ENCODE results near the gene EPHA10.

DNA sequence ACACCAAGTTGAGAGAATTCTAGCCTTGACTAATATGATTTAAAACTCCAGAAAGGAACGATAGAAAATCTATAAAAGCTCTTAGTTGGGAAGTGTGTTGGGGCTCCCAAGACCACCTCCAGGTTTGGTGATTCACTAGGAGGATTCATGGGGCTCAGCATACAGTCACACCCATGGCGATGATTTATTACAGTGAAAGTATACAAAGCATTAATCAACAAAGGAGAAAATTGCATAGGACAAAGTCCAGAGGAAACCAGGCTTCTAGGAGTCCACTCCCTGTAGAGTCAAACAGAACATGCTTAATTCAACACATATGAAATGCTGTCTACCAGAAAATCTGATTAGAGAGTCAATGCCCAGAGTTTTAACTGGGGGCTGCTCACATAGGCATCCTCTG is 67.8 kb downstream of the EPHA10 start:
- TF ChIP-seq, protein P1, sequence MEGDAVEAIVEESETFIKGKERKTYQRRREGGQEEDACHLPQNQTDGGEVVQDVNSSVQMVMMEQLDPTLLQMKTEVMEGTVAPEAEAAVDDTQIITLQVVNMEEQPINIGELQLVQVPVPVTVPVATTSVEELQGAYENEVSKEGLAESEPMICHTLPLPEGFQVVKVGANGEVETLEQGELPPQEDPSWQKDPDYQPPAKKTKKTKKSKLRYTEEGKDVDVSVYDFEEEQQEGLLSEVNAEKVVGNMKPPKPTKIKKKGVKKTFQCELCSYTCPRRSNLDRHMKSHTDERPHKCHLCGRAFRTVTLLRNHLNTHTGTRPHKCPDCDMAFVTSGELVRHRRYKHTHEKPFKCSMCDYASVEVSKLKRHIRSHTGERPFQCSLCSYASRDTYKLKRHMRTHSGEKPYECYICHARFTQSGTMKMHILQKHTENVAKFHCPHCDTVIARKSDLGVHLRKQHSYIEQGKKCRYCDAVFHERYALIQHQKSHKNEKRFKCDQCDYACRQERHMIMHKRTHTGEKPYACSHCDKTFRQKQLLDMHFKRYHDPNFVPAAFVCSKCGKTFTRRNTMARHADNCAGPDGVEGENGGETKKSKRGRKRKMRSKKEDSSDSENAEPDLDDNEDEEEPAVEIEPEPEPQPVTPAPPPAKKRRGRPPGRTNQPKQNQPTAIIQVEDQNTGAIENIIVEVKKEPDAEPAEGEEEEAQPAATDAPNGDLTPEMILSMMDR (IDR thresholded peaks at IDR 0.05): no peak
- TF ChIP-seq POLR2A (IDR thresholded peaks at IDR 0.05): no peak
